Astrocyte (in vitro differentiated cells and primary cell): ENCODE data around the gene KDR. TPM values are rescaled to one million over a fixed set of nuclear protein-coding genes. Genes with fewer than 3 reads are reported as not detected.

Experiments used
- DNase-seq: peaks from one replicate; pipeline ENCODE4 v3.0.0-alpha.2; 2010; ENCODE audit warnings: low read depth
- FAIRE-seq: peaks from 2 replicates; lab custom pipeline; 2011; peaks lifted over from hg19 to GRCh38; lab: Jason Lieb, UNC
- H2AFZ ChIP-seq: 2 replicates; pipeline ENCODE4 v1.6.0; 2012; ENCODE audit warnings: low read depth, low read length, inconsistent platforms
- H3K27ac ChIP-seq: 2 replicates; pipeline ENCODE4 v1.5.1; 2011; ENCODE audit warnings: low read depth, low read length, inconsistent platforms
- H3K27me3 ChIP-seq: 2 replicates; pipeline ENCODE4 v1.6.0; 2011; ENCODE audit warnings: low read length, inconsistent platforms; ENCODE audit not compliant: insufficient read depth
- H3K36me3 ChIP-seq: 2 replicates; pipeline ENCODE4 v1.5.1; 2011; ENCODE audit warnings: low read length, inconsistent platforms; ENCODE audit not compliant: insufficient read depth
- H3K4me1 ChIP-seq: 2 replicates; pipeline ENCODE4 v1.5.1; 2011; ENCODE audit warnings: low read length, inconsistent platforms; ENCODE audit not compliant: insufficient read depth
- H3K4me2 ChIP-seq: 2 replicates; pipeline ENCODE4 v1.6.0; 2012; ENCODE audit warnings: low read length, inconsistent platforms
- H3K4me3 ChIP-seq: 2 replicates; pipeline ENCODE4 v1.5.1; 2011; ENCODE audit warnings: low read depth, mild to moderate bottlenecking, low read length, inconsistent platforms; ENCODE audit not compliant: insufficient read depth
- H3K79me2 ChIP-seq: 2 replicates; pipeline ENCODE4 v1.6.0; 2012; ENCODE audit warnings: mild to moderate bottlenecking, low read length, inconsistent platforms; ENCODE audit not compliant: insufficient read depth
- H3K9ac ChIP-seq: 2 replicates; pipeline ENCODE4 v1.6.0; 2012; ENCODE audit warnings: mild to moderate bottlenecking, low read length, inconsistent platforms
- H3K9me3 ChIP-seq: 2 replicates; pipeline ENCODE4 v1.5.1; 2012; ENCODE audit warnings: low read depth, mild to moderate bottlenecking, low read length, inconsistent platforms; ENCODE audit not compliant: insufficient read depth
- H4K20me1 ChIP-seq: 2 replicates; pipeline ENCODE4 v1.6.0; 2012; ENCODE audit warnings: low read length, inconsistent platforms; ENCODE audit not compliant: insufficient read depth
- H3K27ac Mint-ChIP-seq: one replicate; pipeline ENCODE4 v1.8.0; 2021; ENCODE audit warnings: mild to moderate bottlenecking, mixed read lengths; ENCODE audit not compliant: unreplicated experiment
- H3K27me3 Mint-ChIP-seq: one replicate; pipeline ENCODE4 v1.8.0; 2021; ENCODE audit warnings: low read depth, mixed read lengths; ENCODE audit not compliant: unreplicated experiment
- H3K36me3 Mint-ChIP-seq: one replicate; pipeline ENCODE4 v1.8.0; 2021; ENCODE audit warnings: low read depth, mixed read lengths; ENCODE audit not compliant: unreplicated experiment
- H3K4me1 Mint-ChIP-seq: one replicate; pipeline ENCODE4 v1.8.0; 2021; ENCODE audit warnings: low read depth, mixed read lengths; ENCODE audit not compliant: unreplicated experiment
- H3K4me3 Mint-ChIP-seq: one replicate; pipeline ENCODE4 v1.8.0; 2021; ENCODE audit warnings: mild to moderate bottlenecking, moderate library complexity, mixed read lengths; ENCODE audit not compliant: unreplicated experiment
- H3K9me3 Mint-ChIP-seq: one replicate; pipeline ENCODE4 v1.8.0; 2021; ENCODE audit warnings: mild to moderate bottlenecking, mixed read lengths; ENCODE audit not compliant: unreplicated experiment
- EZH2 ChIP-seq: IDR thresholded peaks from 2 replicates; pipeline ENCODE4 v1.6.1; 2012; ENCODE audit warnings: mild to moderate bottlenecking, low read length, inconsistent platforms; ENCODE audit not compliant: insufficient read depth
- total RNA-seq: library from RNA; stranded (reverse); gene quantifications from 2 replicates; pipeline ENCODE4 v1.2.1, GENCODE V29; 2021
- TF ChIP-seq, protein P1 (sequence below): IDR thresholded peaks from 2 replicates; pipeline ENCODE4 v1.5.1; 2011; ENCODE audit warnings: low read depth, mild to moderate bottlenecking, inconsistent platforms, low read length, moderate library complexity; ENCODE audit not compliant: insufficient read depth

Gene KDR
- total RNA-seq, 1 donor from 2014 or later: 2.5 TPM

DNA sequence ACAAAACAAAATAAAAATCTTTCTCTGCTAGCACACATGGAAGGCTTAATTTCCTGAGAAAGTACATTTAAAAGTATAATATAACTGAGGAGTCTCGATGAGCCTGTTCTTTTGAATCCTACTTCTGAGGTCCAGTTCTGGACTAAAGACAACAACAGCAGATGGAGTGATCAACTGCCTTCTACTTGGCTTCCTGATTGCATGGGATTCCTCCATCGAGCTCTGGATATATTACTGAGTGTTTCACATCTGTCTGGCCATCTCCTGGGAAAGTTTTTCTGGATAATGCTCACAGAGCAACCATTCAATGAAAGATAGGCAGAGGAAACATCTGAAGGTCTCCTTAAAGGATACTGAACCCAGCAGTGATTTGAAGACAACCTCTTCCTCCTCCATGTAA lies 42.6 kb downstream of the KDR start:
- no peak overlapping the region for H3K9ac ChIP-seq
- H3K36me3 ChIP-seq: no peaks in the 10 kb centered on the region
- Mint-ChIP-seq H3K27me3 (no peaks in the 10 kb centered on the region), H3K9me3 (no peaks in the 10 kb centered on the region), H3K27ac (no peak overlapping the region), H3K4me1 (peaks cover 28% of the 10 kb centered on the region), H3K36me3 (peaks cover 1% of the 10 kb centered on the region), H3K4me3 (no peak overlapping the region)
- DNase-seq (no peak), FAIRE-seq (no peak)
- H3K79me2 ChIP-seq: no peaks in the 10 kb centered on the region
- no peaks in the 10 kb centered on the region for H3K27me3 ChIP-seq
- no peaks in the 10 kb centered on the region for H4K20me1 ChIP-seq
- peaks cover 26% of the 10 kb centered on the region for H3K4me1 ChIP-seq
- TF ChIP-seq EZH2: no peak
- TF ChIP-seq, protein P1, sequence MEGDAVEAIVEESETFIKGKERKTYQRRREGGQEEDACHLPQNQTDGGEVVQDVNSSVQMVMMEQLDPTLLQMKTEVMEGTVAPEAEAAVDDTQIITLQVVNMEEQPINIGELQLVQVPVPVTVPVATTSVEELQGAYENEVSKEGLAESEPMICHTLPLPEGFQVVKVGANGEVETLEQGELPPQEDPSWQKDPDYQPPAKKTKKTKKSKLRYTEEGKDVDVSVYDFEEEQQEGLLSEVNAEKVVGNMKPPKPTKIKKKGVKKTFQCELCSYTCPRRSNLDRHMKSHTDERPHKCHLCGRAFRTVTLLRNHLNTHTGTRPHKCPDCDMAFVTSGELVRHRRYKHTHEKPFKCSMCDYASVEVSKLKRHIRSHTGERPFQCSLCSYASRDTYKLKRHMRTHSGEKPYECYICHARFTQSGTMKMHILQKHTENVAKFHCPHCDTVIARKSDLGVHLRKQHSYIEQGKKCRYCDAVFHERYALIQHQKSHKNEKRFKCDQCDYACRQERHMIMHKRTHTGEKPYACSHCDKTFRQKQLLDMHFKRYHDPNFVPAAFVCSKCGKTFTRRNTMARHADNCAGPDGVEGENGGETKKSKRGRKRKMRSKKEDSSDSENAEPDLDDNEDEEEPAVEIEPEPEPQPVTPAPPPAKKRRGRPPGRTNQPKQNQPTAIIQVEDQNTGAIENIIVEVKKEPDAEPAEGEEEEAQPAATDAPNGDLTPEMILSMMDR: no peak
- no peak overlapping the region for H3K4me3 ChIP-seq
- H2AFZ ChIP-seq: no peak overlapping the region
- H3K4me2 ChIP-seq: no peak overlapping the region
- H3K9me3 ChIP-seq: no peaks in the 10 kb centered on the region
- H3K27ac ChIP-seq: no peak overlapping the region

DNA sequence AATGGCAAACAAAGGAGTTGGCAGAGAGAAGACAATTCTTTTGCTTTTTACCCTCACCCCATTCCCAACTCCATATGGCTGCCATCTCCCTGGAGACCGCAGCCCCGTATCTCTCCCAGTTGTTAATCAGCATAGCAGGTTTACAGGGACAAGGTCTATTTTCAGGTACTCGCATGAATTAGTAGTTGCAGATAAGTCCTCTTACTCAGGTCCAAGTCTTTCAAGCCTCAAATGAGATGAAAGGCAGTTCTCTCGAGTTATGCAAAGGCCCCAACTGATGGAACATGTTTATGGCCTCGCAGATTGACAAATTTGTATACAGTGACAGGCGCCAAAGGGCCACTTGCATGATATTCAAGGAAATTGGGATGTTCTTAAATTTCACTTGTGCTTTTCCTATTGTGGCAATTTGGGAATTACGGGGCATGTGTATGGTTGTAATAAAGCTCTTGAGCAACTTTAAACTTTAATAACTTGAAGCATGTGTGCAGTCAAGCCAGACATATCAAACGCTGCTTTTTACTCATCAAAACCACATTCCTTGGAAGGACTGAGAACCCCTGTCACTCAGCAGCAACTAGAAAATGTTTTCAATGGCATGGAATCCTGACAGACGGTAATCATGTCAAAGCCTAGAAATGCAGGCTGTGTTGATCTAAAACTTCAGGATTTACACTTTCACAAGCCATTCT lies 45.1 kb downstream of the KDR start:
- Histone ChIP-seq H2AFZ (peak overlapping the region; percentile 62), H3K36me3 (no peaks in the 10 kb centered on the region), H3K27me3 (no peaks in the 10 kb centered on the region), H4K20me1 (no peaks in the 10 kb centered on the region), H3K9ac (peak overlapping the region; percentile 70), H3K4me3 (no peak overlapping the region), H3K4me2 (peak overlapping the region; percentile 78), H3K79me2 (no peaks in the 10 kb centered on the region), H3K27ac (peak overlapping the region; percentile 87), H3K4me1 (peaks cover 29% of the 10 kb centered on the region), H3K9me3 (no peaks in the 10 kb centered on the region)
- FAIRE-seq (no peak), DNase-seq (peak; percentile 32)
- no peaks in the 10 kb centered on the region for H3K9me3 Mint-ChIP-seq
- peak overlapping the region; percentile 43 for H3K27ac Mint-ChIP-seq
- no peaks in the 10 kb centered on the region for H3K27me3 Mint-ChIP-seq
- TF ChIP-seq, protein P1: no peak
- no peak for TF ChIP-seq EZH2
- H3K4me3 Mint-ChIP-seq: no peak overlapping the region
- H3K4me1 Mint-ChIP-seq: peaks cover 39% of the 10 kb centered on the region
- peaks cover 1% of the 10 kb centered on the region for H3K36me3 Mint-ChIP-seq

DNA sequence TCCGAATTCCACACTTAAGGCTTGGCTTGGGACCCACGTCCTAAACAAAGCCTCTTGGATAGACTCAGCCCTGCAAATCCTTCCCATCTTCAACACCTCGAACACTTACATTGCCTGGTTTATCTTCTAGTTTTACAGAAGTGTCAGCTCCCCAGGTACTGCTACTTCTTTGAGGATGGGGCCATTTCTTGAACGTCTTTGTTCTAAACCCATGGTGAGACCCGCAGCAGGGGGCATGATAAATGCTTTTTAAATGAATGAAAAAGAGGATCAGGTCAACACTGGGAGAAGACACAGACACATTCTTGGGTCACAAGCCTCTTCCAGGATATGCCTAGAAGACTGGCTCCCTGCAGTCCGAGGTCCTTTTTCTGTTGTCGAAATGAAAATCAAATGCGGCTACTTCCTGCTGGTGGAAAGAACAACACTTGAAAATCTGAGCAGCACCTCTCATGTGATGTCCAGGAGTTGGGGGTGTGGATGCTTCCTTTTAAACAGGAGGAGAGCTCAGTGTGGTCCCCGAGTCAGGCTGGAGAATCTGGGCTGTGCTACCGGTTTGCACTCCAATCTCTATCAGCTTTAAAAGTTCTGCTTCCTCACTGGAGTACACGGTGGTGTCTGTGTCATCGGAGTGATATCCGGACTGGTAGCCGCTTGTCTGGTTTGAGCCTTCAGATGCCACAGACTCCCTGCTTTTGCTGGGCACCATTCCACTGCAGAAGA lies 45.8 kb downstream of the KDR start:
- no peak overlapping the region for H3K4me3 Mint-ChIP-seq
- H4K20me1 ChIP-seq: no peaks in the 10 kb centered on the region
- DNase-seq: no peak
- peaks cover 45% of the 10 kb centered on the region for H3K4me1 Mint-ChIP-seq
- H3K4me2 ChIP-seq: peak overlapping the region; percentile 78
- H3K27ac ChIP-seq: peak overlapping the region; percentile 87
- no peaks in the 10 kb centered on the region for H3K9me3 ChIP-seq
- H3K9me3 Mint-ChIP-seq: no peaks in the 10 kb centered on the region
- peak overlapping the region; percentile 78 for H3K27ac Mint-ChIP-seq
- H3K27me3 Mint-ChIP-seq: no peaks in the 10 kb centered on the region
- no peaks in the 10 kb centered on the region for H3K79me2 ChIP-seq
- H3K36me3 ChIP-seq: no peaks in the 10 kb centered on the region
- no peak for TF ChIP-seq EZH2
- TF ChIP-seq, protein P1: no peak
- peaks cover 31% of the 10 kb centered on the region for H3K4me1 ChIP-seq
- peak overlapping the region; percentile 27 for H3K4me3 ChIP-seq
- peak overlapping the region; percentile 62 for H2AFZ ChIP-seq
- H3K27me3 ChIP-seq: no peaks in the 10 kb centered on the region
- peaks cover 1% of the 10 kb centered on the region for H3K36me3 Mint-ChIP-seq
- peak; percentile 55 for FAIRE-seq
- peak overlapping the region; percentile 70 for H3K9ac ChIP-seq
